ENCODE data around the gene CNKSR3. TPM values are rescaled to one million over a fixed set of nuclear protein-coding genes. Genes with fewer than 3 reads are reported as not detected.

CNKSR3 gene
- total and polyA plus RNA-seq, 2 of the 8 experiments (the other 6 are each of a cell fraction or from before 2014, with no cell fraction given): 1.2 to 6.2 TPM

- H3K18ac ChIP-seq (ENCODE audit: extremely low read depth, low read length): no peak overlapping the region
- H3K79me2 ChIP-seq (ENCODE audit: control insufficient read depth in 1 of 2, insufficient read depth in 2 of 2, low read length in 2 of 2): no peaks in the 10 kb centered on the region
- H3K14ac ChIP-seq (ENCODE audit: insufficient read length): no peak overlapping the region
- H3K27me3 ChIP-seq (replicated peaks in 1 of 4; ENCODE audit: control insufficient read depth in 3 of 4, extremely low read depth in 1 of 4, insufficient read depth in 3 of 4, low read length in 3 of 4): no peaks in the 10 kb centered on the region
- CTCF ChIA-PET (ENCODE audit: partially characterized antibody): interaction anchor here (0.6 to 0.7 kb wide), 2 partner anchors 53 to 125 kb away, joined by 3 to 4 read pairs; no protein-coding TSS in a partner anchor
- no peak overlapping the region for H2AK5ac ChIP-seq (ENCODE audit: low read depth, low read length)
- FAIRE-seq (no peak), DNase-seq (ENCODE audit: low read depth in 1 of 2, low spot score in 2 of 2) (no peak)
- no peak overlapping the region for H4K8ac ChIP-seq (ENCODE audit: extremely low read depth, insufficient read depth, low read length)
- no peak overlapping the region for H3K4me2 ChIP-seq (ENCODE audit: insufficient read depth in 1 of 2, low read depth in 2 of 2, low read length in 2 of 2)
- H3K4me3 ChIP-seq (ENCODE audit: extremely low read depth in 1 of 4, insufficient read depth in 2 of 4, low read depth in 3 of 4, low read length in 4 of 4): no peak overlapping the region
- no peak overlapping the region for H3K4ac ChIP-seq (replicated peaks; ENCODE audit: insufficient read length, low read depth, low read length)
- no peak overlapping the region for H2BK20ac ChIP-seq (ENCODE audit: low read length)
- H2BK15ac ChIP-seq (ENCODE audit: low read length): no peak overlapping the region
- H3K23me2 ChIP-seq (ENCODE audit: low read depth, low read length): no peaks in the 10 kb centered on the region; the same call in 1 of the 2 replicates
- POLR2A ChIA-PET (ENCODE audit: partially characterized antibody): no interaction called here
- H4K5ac ChIP-seq (ENCODE audit: insufficient read length, low read depth, low read length): no peak overlapping the region
- no peak overlapping the region for H3K27ac ChIP-seq (ENCODE audit: low read depth, low read length)
- 0 out of 2 replicates have a peak, but pooled peaks cover 2% of the 10 kb centered on the region for H3K79me1 ChIP-seq (ENCODE audit: low read depth, low read length)
- no peak overlapping the region for H3K56ac ChIP-seq (replicated peaks; ENCODE audit: insufficient read length, low read depth, low read length)
- no peak overlapping the region for H3K23ac ChIP-seq (ENCODE audit: insufficient read length)
- no peak overlapping the region for H3K9ac ChIP-seq (replicated peaks in 1 of 4; ENCODE audit: extremely low read depth in 1 of 4, low read depth in 3 of 4, low read length in 3 of 4)
- no peak overlapping the region for H2BK12ac ChIP-seq (ENCODE audit: low read depth, low read length)
- no peaks in the 10 kb centered on the region for H3K9me3 ChIP-seq (ENCODE audit: insufficient read depth in 2 of 2, low read depth in 1 of 2, low read length in 1 of 2)
- no peak overlapping the region for H2BK120ac ChIP-seq (replicated peaks; ENCODE audit: low read depth, low read length)
- H2AFZ ChIP-seq (ENCODE audit: low read length): no peak overlapping the region
- H4K91ac ChIP-seq (replicated peaks; ENCODE audit: insufficient read length, low read length): no peak overlapping the region
- no peak overlapping the region for H2BK5ac ChIP-seq (ENCODE audit: low read depth, low read length)
- peaks cover 0 to 2% of the 10 kb centered on the region in 2 experiments for H4K20me1 ChIP-seq (replicated peaks in 1 of 2; ENCODE audit: control insufficient read depth in 1 of 2, insufficient read depth in 2 of 2, low read length in 2 of 2)
- TF ChIP-seq RAD21 (IDR thresholded peaks at IDR 0.05 in 1 of 2, conservative IDR thresholded peaks at IDR 0.05 in 1 of 2; ENCODE audit: low read depth in 2 of 2, low read length in 2 of 2) (no peak), SIX5 (IDR thresholded peaks at IDR 0.05; ENCODE audit: low read depth, low read length) (no peak), HDAC2 (IDR thresholded peaks at IDR 0.05; ENCODE audit: borderline replicate concordance in 1 of 2, low read depth in 2 of 2, low read length in 2 of 2) (no peak), ASH2L (IDR thresholded peaks at IDR 0.05; ENCODE audit: low read length) (no peak), POU5F1 (IDR thresholded peaks at IDR 0.05; ENCODE audit: low read depth, low read length) (no peak), JUN (IDR thresholded peaks at IDR 0.05; ENCODE audit: low read depth, low read length) (no peak), RBBP5 (IDR thresholded peaks at IDR 0.05; ENCODE audit: borderline replicate concordance, low read depth, low read length) (no peak), EGR1 (IDR thresholded peaks at IDR 0.05; ENCODE audit: borderline replicate concordance, low read depth, low read length) (no peak), SIN3A (conservative IDR thresholded peaks at IDR 0.05 in 1 of 2, IDR thresholded peaks at IDR 0.05 in 1 of 2; ENCODE audit: low read depth in 1 of 2, low read length in 2 of 2) (no peak), KDM1A (IDR thresholded peaks at IDR 0.05; ENCODE audit: borderline replicate concordance, low read length) (no peak)
- no peaks in the 10 kb centered on the region for H3K4me1 ChIP-seq (replicated peaks in 1 of 4; ENCODE audit: control insufficient read depth in 3 of 4, insufficient read depth in 4 of 4, low read length in 3 of 4)
- WGBS, 2 experiments (ENCODE audit: extremely low coverage in 1 of 2, insufficient coverage in 1 of 2, insufficient read length in 1 of 2, insufficient replicate concordance in 2 of 2, low coverage in 1 of 2, low lambda C conversion rate in 2 of 2, missing lambda C conversion rate in 1 of 2): 87% methylated on average over 6 of the region's 6 CpGs; no CpG with 5 or more reads in 1 of the 2 experiments
- H3K36me3 ChIP-seq (ENCODE audit: control insufficient read depth in 2 of 4, insufficient read depth in 4 of 4, low read length in 3 of 4): no peaks in the 10 kb centered on the region
Observed at GRCh38 chr6:154487367-154488247, 22.9 kb downstream of the CNKSR3 start.
